GM10266 (cell line): Measurements from ENCODE around the gene ARID4B.

Experiments
- DNase-seq: peaks from one replicate; pipeline ENCODE4 v3.0.0; 2012; ENCODE audit errors: extremely low spot score
- CTCF ChIP-seq: IDR thresholded peaks from 2 replicates; pipeline ENCODE4 v1.5.1; 2012; ENCODE audit warnings: mild to moderate bottlenecking, low read depth; ENCODE audit not compliant: control insufficient read depth, insufficient read depth; ENCODE audit errors: missing control alignments

The ARID4B gene

GRCh38 chr1:235128456-235129328, 199.3 kb downstream of the ARID4B start, which contains the start of gene TOMM20:
Gene TOMM20, minus strand, starts transcription at chr1:235128837. Its CDS starts 122 bp downstream, at chr1:235128715.
- DNase-seq = peak; percentile 96
- no peak for TF ChIP-seq CTCF

- no peak for TF ChIP-seq CTCF
- no peak for DNase-seq
These were observed 200.1 kb downstream of the ARID4B start for GRCh38 chr1:235127732-235128455.

GRCh38 chr1:235127203-235127602, 200.8 kb downstream of the ARID4B start:
- no peak for TF ChIP-seq CTCF
- no peak for DNase-seq

- no peak for DNase-seq
These were observed 203.3 kb downstream of the ARID4B start for GRCh38 chr1:235124665-235125064.

GRCh38 chr1:235124111-235124510, 203.9 kb downstream of the ARID4B start:
- DNase-seq = no peak
- no peak for TF ChIP-seq CTCF

More at GRCh38 chr1:235124665-235125064, 203.3 kb downstream of the ARID4B start:
- no peak for TF ChIP-seq CTCF

GRCh38 chr1:235122348-235122747, 205.6 kb downstream of the ARID4B start:
- no peak for DNase-seq
- TF ChIP-seq CTCF = no peak
